Gastrocnemius medialis (tissue), 4 donors: ENCODE data around the gene XPO6.

Experiments
- CTCF ChIP-seq, 5 experiments: fragments of 450-650 bp in 3 of 5; fragments of 200-600 bp in 2 of 5; sonication (generic) in 2 of 5; IDR thresholded peaks in 4 of 5; conservative IDR thresholded peaks in 1 of 5; 1 replicate in 4 of 5; 2 replicates in 1 of 5; pipeline ENCODE4 v1.5.1; 2016 to 2019; ENCODE audit warnings: antibody characterized with exemption in 5 of 5, mild to moderate bottlenecking in 3 of 5, moderate library complexity in 3 of 5
- POLR2A ChIP-seq, 2 donors: fragments of 450-650 bp; IDR thresholded peaks; one replicate each; pipeline ENCODE4 v1.6.1; 2017; ENCODE audit warnings: antibody characterized with exemption in 2 of 2, mild to moderate bottlenecking in 2 of 2, moderate library complexity in 2 of 2

- no peak for TF ChIP-seq CTCF (IDR thresholded peaks at IDR 0.05 in 4 of 5, conservative IDR thresholded peaks at IDR 0.05 in 1 of 5)
- no peak for TF ChIP-seq POLR2A (IDR thresholded peaks at IDR 0.05)
Observed at GRCh38 chr16:28061352-28062101, 150.2 kb downstream of the XPO6 start.
